ENCODE results near the gene YKT6. TPM values are rescaled to one million over a fixed set of nuclear protein-coding genes. Genes with fewer than 3 reads are reported as not detected.

Gene YKT6
- total RNA-seq, 4 donors from 2014 or later: 12.4 to 85.3 (median 49.4) TPM

DNA sequence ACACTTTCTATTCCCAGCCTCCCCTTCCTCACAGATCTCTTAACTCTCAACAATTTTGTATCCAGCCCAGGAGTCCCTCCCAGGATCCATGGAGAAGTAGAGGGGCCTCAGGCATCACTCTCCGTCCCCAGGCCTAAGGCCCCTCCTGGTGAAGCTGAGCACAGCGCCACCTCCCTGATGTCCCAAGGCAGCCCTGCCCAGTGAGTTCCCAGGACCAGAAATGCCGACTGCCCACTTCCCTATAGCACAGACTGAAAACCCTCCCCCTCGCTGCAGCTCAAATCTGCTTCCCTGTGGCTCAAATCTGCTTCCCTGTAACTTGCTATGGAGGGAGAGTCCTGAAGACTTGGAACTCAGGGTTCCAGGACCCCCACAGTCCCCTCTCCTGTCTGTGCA, 35.6 kb downstream of the YKT6 start:
- Histone ChIP-seq H3K27ac (no peak overlapping the region), H3K36me3 (no peaks in the 10 kb centered on the region), H3K9me3 (no peaks in the 10 kb centered on the region), H3K4me3 (no peak overlapping the region), H3K4me1 (no peaks in the 10 kb centered on the region), H3K27me3 (no peaks in the 10 kb centered on the region)
- intact Hi-C loops (cut with DNase I; ENCODE audit: low total_unique reads): no loop called here
- TF ChIP-seq POLR2A (IDR thresholded peaks at IDR 0.05) (no peak), CTCF (IDR thresholded peaks at IDR 0.05) (no peak)
- DNase-seq: no peak

DNA sequence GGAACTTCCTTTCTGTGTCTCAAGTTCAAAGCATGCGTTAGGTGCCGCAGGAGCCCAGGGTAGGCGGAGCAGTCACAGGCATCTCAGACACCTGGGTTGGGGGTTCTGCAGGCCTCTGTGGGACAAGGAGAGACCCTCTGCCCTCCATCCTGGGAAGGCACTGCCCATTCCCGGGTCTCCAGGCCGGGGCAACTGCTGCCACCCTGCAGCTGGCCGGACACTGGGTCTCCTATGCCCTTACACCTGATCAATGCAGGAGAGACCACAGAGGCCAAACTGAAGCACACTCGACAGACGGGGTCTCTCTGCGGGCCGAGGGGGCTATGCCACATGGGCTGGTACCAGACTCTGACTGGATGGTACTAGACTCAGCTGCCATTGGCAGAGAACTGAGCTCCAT, 36.9 kb downstream of the YKT6 start:
- H3K4me1 ChIP-seq: no peaks in the 10 kb centered on the region
- H3K36me3 ChIP-seq: no peaks in the 10 kb centered on the region
- H3K4me3 ChIP-seq: no peak overlapping the region
- intact Hi-C loops (cut with DNase I; ENCODE audit: low total_unique reads): no loop called here
- DNase-seq: no peak
- H3K27me3 ChIP-seq: no peaks in the 10 kb centered on the region
- H3K9me3 ChIP-seq: no peaks in the 10 kb centered on the region
- TF ChIP-seq POLR2A (IDR thresholded peaks at IDR 0.05) (no peak), CTCF (IDR thresholded peaks at IDR 0.05) (no peak)
- no peak overlapping the region for H3K27ac ChIP-seq

DNA sequence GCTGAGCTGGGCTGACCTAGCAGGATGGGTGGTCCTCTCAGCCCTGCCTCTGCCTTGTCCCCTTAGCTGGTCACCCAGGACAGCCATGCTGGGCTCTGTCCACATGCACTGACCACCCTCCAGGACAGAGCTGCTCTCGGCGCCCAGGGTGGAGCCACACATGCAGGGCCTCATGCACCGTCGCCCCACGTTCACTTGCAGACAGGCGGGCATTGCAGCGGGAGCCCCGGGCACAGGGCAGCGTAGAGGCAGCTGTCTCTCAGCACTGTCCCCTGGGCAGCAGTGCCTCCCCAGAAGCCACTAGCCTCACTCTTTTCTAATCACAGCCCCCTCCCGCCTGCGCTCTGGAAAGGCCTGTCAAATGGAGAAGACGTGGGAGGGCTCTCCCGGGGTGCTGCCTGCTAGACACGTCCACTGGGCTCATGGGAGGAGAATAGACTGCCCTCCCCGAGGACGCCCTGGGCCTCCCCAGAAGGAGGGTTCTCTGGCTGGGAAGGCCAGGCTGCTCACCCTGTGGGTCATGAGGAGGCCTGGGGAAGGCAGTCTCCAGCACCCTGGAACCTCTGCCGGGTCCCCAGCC, 37.4 kb downstream of the YKT6 start:
- Histone ChIP-seq H3K4me1 (no peaks in the 10 kb centered on the region), H3K9me3 (no peaks in the 10 kb centered on the region), H3K27me3 (no peaks in the 10 kb centered on the region), H3K27ac (no peak overlapping the region), H3K4me3 (no peak overlapping the region), H3K36me3 (no peaks in the 10 kb centered on the region)
- no peak for DNase-seq
- TF ChIP-seq POLR2A (IDR thresholded peaks at IDR 0.05): no peak
- TF ChIP-seq CTCF (IDR thresholded peaks at IDR 0.05): no peak
- intact Hi-C loops (cut with DNase I; ENCODE audit: low total_unique reads): no loop called here

DNA sequence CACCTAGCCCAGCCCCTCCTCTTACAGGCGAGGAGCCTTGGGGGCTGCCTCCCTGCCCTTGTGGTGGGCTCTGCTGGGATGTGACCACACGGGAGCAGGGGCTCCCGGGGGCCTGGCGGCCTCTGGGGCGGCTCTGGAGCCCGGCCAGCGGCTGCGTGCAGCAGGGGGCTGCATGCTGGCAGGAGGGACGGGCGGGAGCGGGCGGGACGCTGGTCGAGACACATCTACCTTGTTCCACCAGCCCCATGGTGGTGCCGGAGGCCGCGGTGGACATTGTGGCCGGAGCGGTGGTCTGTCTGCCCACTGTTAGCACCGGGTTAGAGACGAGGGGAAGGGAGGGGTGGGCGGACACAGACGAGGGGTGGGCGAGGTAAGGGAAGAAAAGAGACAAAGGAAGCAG, 38.6 kb downstream of the YKT6 start:
- TF ChIP-seq CTCF (IDR thresholded peaks at IDR 0.05) (no peak), POLR2A (IDR thresholded peaks at IDR 0.05) (no peak)
- intact Hi-C loops (cut with DNase I; ENCODE audit: low total_unique reads): no loop called here
- H3K27me3 ChIP-seq: no peaks in the 10 kb centered on the region
- no peaks in the 10 kb centered on the region for H3K4me1 ChIP-seq
- no peak overlapping the region for H3K27ac ChIP-seq
- no peak overlapping the region for H3K4me3 ChIP-seq
- DNase-seq: no peak
- no peaks in the 10 kb centered on the region for H3K9me3 ChIP-seq
- H3K36me3 ChIP-seq: no peaks in the 10 kb centered on the region

GRCh38 chr7:44240376-44240775, 39.6 kb downstream of the YKT6 start:
- Histone ChIP-seq H3K4me3 (no peak overlapping the region), H3K36me3 (no peaks in the 10 kb centered on the region), H3K27ac (no peak overlapping the region), H3K4me1 (no peaks in the 10 kb centered on the region), H3K9me3 (no peaks in the 10 kb centered on the region), H3K27me3 (no peaks in the 10 kb centered on the region)
- TF ChIP-seq CTCF (IDR thresholded peaks at IDR 0.05) (no peak), POLR2A (IDR thresholded peaks at IDR 0.05) (no peak)
- intact Hi-C loops (cut with DNase I; ENCODE audit: low total_unique reads): no loop called here
- DNase-seq: no peak

Data from uterus (tissue), 4 donors.